Measurements from ENCODE around the gene PLP2.

The PLP2 gene

GRCh38 chrX:49157194-49157593 is 14.5 kb upstream of the PLP2 start:
- no peak for TF ChIP-seq EZH2 (optimal IDR thresholded peaks at IDR 0.05; ENCODE audit: low read depth, low read length)
- TF ChIP-seq EZH2phosphoT487 (IDR thresholded peaks at IDR 0.05; ENCODE audit: low read length), result no peak
- no peak for TF ChIP-seq CTCF (IDR thresholded peaks at IDR 0.05; ENCODE audit: low read length)
- Histone ChIP-seq H3K27ac (ENCODE audit: low read length) (no peak overlapping the region), H3K4me2 (ENCODE audit: low read depth, low read length) (no peak overlapping the region), H3K9me3 (replicated peaks; ENCODE audit: insufficient read depth, low read length) (no peaks in the 10 kb centered on the region), H2AFZ (ENCODE audit: low read length) (no peak overlapping the region), H3K4me3 (ENCODE audit: low read length) (no peak overlapping the region), H4K20me1 (ENCODE audit: insufficient read depth, low read length) (no peaks in the 10 kb centered on the region), H3K27me3 (replicated peaks; ENCODE audit: insufficient read depth, low read length) (no peaks in the 10 kb centered on the region), H3K4me1 (ENCODE audit: low read length) (no peaks in the 10 kb centered on the region), H3K9me2 (replicated peaks; ENCODE audit: insufficient read depth, low read length) (no peaks in the 10 kb centered on the region), H3K36me3 (replicated peaks; ENCODE audit: insufficient read depth, low read length) (no peaks in the 10 kb centered on the region), H3K79me2 (ENCODE audit: low read length) (no peaks in the 10 kb centered on the region), H3K9ac (ENCODE audit: low read length) (no peak overlapping the region), H3F3A (ENCODE audit: insufficient read depth, low read length) (no peaks in the 10 kb centered on the region)
- no peak for DNase-seq

- 0 out of 2 replicates have a peak, but pooled peaks cover 5% of the 10 kb centered on the region for H3K4me1 ChIP-seq (ENCODE audit: low read length)
- no peak overlapping the region for H3K9ac ChIP-seq (ENCODE audit: low read length)
- no peak for TF ChIP-seq CTCF (IDR thresholded peaks at IDR 0.05; ENCODE audit: low read length)
- no peak for TF ChIP-seq EZH2phosphoT487 (IDR thresholded peaks at IDR 0.05; ENCODE audit: low read length)
- no peak for TF ChIP-seq EZH2 (optimal IDR thresholded peaks at IDR 0.05; ENCODE audit: low read depth, low read length)
- H3F3A ChIP-seq (ENCODE audit: insufficient read depth, low read length), result peaks cover 4% of the 10 kb centered on the region; the same call in 1 of the 2 replicates
- no peak overlapping the region for H2AFZ ChIP-seq (ENCODE audit: low read length)
- no peaks in the 10 kb centered on the region for H3K36me3 ChIP-seq (replicated peaks; ENCODE audit: insufficient read depth, low read length)
- H3K27ac ChIP-seq (ENCODE audit: low read length), result no peak overlapping the region
- H3K79me2 ChIP-seq (ENCODE audit: low read length), result no peaks in the 10 kb centered on the region
- no peaks in the 10 kb centered on the region for H3K9me3 ChIP-seq (replicated peaks; ENCODE audit: insufficient read depth, low read length)
- no peak overlapping the region for H3K4me2 ChIP-seq (ENCODE audit: low read depth, low read length)
- no peaks in the 10 kb centered on the region for H3K27me3 ChIP-seq (replicated peaks; ENCODE audit: insufficient read depth, low read length)
- DNase-seq, result no peak
- no peaks in the 10 kb centered on the region for H4K20me1 ChIP-seq (ENCODE audit: insufficient read depth, low read length)
- H3K9me2 ChIP-seq (replicated peaks; ENCODE audit: insufficient read depth, low read length), result no peaks in the 10 kb centered on the region
- no peak overlapping the region for H3K4me3 ChIP-seq (ENCODE audit: low read length)
Observed at GRCh38 chrX:49160908-49161307, 10.8 kb upstream of the PLP2 start.

- DNase-seq, result no peak
- no peak overlapping the region for H3K27ac ChIP-seq (ENCODE audit: low read length)
- no peak overlapping the region for H3K4me3 ChIP-seq (ENCODE audit: low read length)
- peaks cover 7% of the 10 kb centered on the region; the same call in 1 of the 2 replicates for H3F3A ChIP-seq (ENCODE audit: insufficient read depth, low read length)
- H4K20me1 ChIP-seq (ENCODE audit: insufficient read depth, low read length), result no peaks in the 10 kb centered on the region
- H3K9me2 ChIP-seq (replicated peaks; ENCODE audit: insufficient read depth, low read length), result no peaks in the 10 kb centered on the region
- H3K4me2 ChIP-seq (ENCODE audit: low read depth, low read length), result no peak overlapping the region
- no peaks in the 10 kb centered on the region for H3K79me2 ChIP-seq (ENCODE audit: low read length)
- TF ChIP-seq EZH2 (optimal IDR thresholded peaks at IDR 0.05; ENCODE audit: low read depth, low read length), result no peak
- no peak for TF ChIP-seq EZH2phosphoT487 (IDR thresholded peaks at IDR 0.05; ENCODE audit: low read length)
- no peak for TF ChIP-seq CTCF (IDR thresholded peaks at IDR 0.05; ENCODE audit: low read length)
- no peaks in the 10 kb centered on the region for H3K27me3 ChIP-seq (replicated peaks; ENCODE audit: insufficient read depth, low read length)
- H2AFZ ChIP-seq (ENCODE audit: low read length), result no peak overlapping the region
- H3K36me3 ChIP-seq (replicated peaks; ENCODE audit: insufficient read depth, low read length), result no peaks in the 10 kb centered on the region
- 0 out of 2 replicates have a peak, but pooled peaks cover 5% of the 10 kb centered on the region for H3K4me1 ChIP-seq (ENCODE audit: low read length)
- no peak overlapping the region for H3K9ac ChIP-seq (ENCODE audit: low read length)
- no peaks in the 10 kb centered on the region for H3K9me3 ChIP-seq (replicated peaks; ENCODE audit: insufficient read depth, low read length)
Observed at GRCh38 chrX:49161632-49162031, 10.1 kb upstream of the PLP2 start.
